K562 (cell line): ENCODE data around the gene ASCL3. TPM values are rescaled to one million over a fixed set of nuclear protein-coding genes. Genes with fewer than 3 reads are reported as not detected.
A peak's percentile ranks its signal among the peaks of the same experiment; 100 is the strongest.

Experiments used
- ATF6 ChIP-seq: sonication (generic); formaldehyde crosslinking; IDR thresholded peaks from 2 replicates; pipeline ENCODE4 v1.4.0; 2020; ENCODE audit warnings: mild to moderate bottlenecking, missing genetic modification reagents
- CHD4 ChIP-seq: fragments of 200-600 bp; sonication (generic); IDR thresholded peaks from 3 replicates; pipeline ENCODE4 v1.6.1; 2012; ENCODE audit warnings: low read depth, mild to moderate bottlenecking, mixed read lengths, low read length, inconsistent platforms; ENCODE audit not compliant: insufficient read depth, insufficient replicate concordance, poor library complexity, severe bottlenecking
- CLOCK ChIP-seq: fragments of 250-450 bp; sonication (Bioruptor Pico); IDR thresholded peaks from 2 replicates; pipeline ENCODE4 v1.4.0; 2020; ENCODE audit warnings: mild to moderate bottlenecking, moderate library complexity, borderline replicate concordance
- FOXP1 ChIP-seq: sonication (generic); formaldehyde crosslinking; IDR thresholded peaks from 2 replicates; pipeline ENCODE4 v1.8.0; 2022; ENCODE audit warnings: mild to moderate bottlenecking, missing genetic modification reagents
- HDGF ChIP-seq: fragments of 450-650 bp; IDR thresholded peaks from 2 replicates; pipeline ENCODE4 v1.6.1; 2016
- HES1 ChIP-seq: fragments of 450-650 bp; IDR thresholded peaks from 2 replicates; pipeline ENCODE4 v1.6.1; 2016; ENCODE audit warnings: low read depth, mild to moderate bottlenecking, moderate library complexity
- HMG20A ChIP-seq: fragments of 450-650 bp; formaldehyde crosslinking; conservative IDR thresholded peaks from 2 replicates; pipeline ENCODE4 v1.4.0; 2020; ENCODE audit warnings: mild to moderate bottlenecking, mixed read lengths
- HNRNPLL ChIP-seq: fragments of 200-400 bp; formaldehyde crosslinking; IDR thresholded peaks from 2 replicates; pipeline ENCODE4 v1.6.1; 2017; ENCODE audit warnings: low read length, low read depth, mild to moderate bottlenecking; ENCODE audit not compliant: poor library complexity, severe bottlenecking
- KLF6 ChIP-seq: fragments of 250-450 bp; sonication (Bioruptor Pico); IDR thresholded peaks from 2 replicates; pipeline ENCODE4 v1.4.0; 2020; ENCODE audit warnings: mild to moderate bottlenecking, moderate library complexity, borderline replicate concordance
- LEF1 ChIP-seq: fragments of 450-650 bp; IDR thresholded peaks from 2 replicates; pipeline ENCODE4 v1.6.1; 2016; ENCODE audit warnings: mild to moderate bottlenecking
- MCM3 ChIP-seq: fragments of 450-650 bp; IDR thresholded peaks from 2 replicates; pipeline ENCODE4 v1.6.1; 2016
- NFXL1 ChIP-seq: fragments of 450-650 bp; formaldehyde crosslinking; IDR thresholded peaks from 2 replicates; pipeline ENCODE4 v1.4.0; 2021; ENCODE audit warnings: mild to moderate bottlenecking
- POLR2G ChIP-seq: fragments of 200-400 bp; formaldehyde crosslinking; IDR thresholded peaks from 2 replicates; pipeline ENCODE4 v1.6.1; 2017; ENCODE audit warnings: low read depth, mild to moderate bottlenecking, antibody characterized with exemption, low read length, moderate library complexity
- TEAD1 ChIP-seq, 2 experiments: fragments of 450-650 bp in 1 of 2; sonication (generic) in 1 of 2; formaldehyde crosslinking; IDR thresholded peaks; 2 replicates each; pipeline versions ENCODE4 v1.4.0 to v1.8.0; 2020 to 2022; ENCODE audit warnings: mild to moderate bottlenecking in 2 of 2, missing genetic modification reagents in 1 of 2
- ZBTB33 ChIP-seq: sonication (generic); formaldehyde crosslinking; IDR thresholded peaks from 2 replicates; pipeline ENCODE4 v1.8.1; 2023; ENCODE audit warnings: mild to moderate bottlenecking, missing genetic modification reagents
- ZNF395 ChIP-seq: fragments of 200-800 bp; sonication (Bioruptor generic); IDR thresholded peaks from 2 replicates; pipeline ENCODE4 v1.6.1; 2017; ENCODE audit warnings: missing genetic modification characterization, missing compliant biosample characterization
- polyA plus RNA-seq, 8 experiments: library from polyadenylated mRNA; depleted of rRNA in 4 of 8; stranded (reverse) in 5 of 8; unstranded in 3 of 8; fragments of >200 nt; fragmentation: Nextera tagmentation in 2 of 8; fragmentation: Illumina TruSeq in 1 of 8; extraction: Ambion mirVana in 2 of 8; extraction: Trizol in 1 of 8; gene quantifications; 2 replicates each; pipeline versions ENCODE4 v1.2.1 to v1.2.3, GENCODE V29; 2011 to 2014; ENCODE audit warnings: inconsistent platforms in 1 of 8, missing spikeins in 1 of 8
- total RNA-seq, 7 experiments: library from RNA; depleted of rRNA in 6 of 7; stranded (reverse); fragments of >200 nt in 6 of 7; fragmentation: Illumina TruSeq in 2 of 7; extraction: Trizol in 2 of 7; gene quantifications; 2 replicates each; pipeline versions ENCODE4 v1.2.1 to v1.2.3, GENCODE V29; 2011 to 2021; ENCODE audit warnings: low replicate concordance in 1 of 7

ASCL3 gene
- total and polyA plus RNA-seq, 9 of the 15 experiments (the other 6 are each of a cell fraction or from before 2014, with no cell fraction given) = not detected

- no peak for TF ChIP-seq KLF6
- TF ChIP-seq TEAD1 (CRISPR knock-in tag; IDR thresholded peaks at IDR 0.05) = peak in 1 of 2 experiments; percentile 20; a peak in 1 of 4 replicates
- TF ChIP-seq ZBTB33 (CRISPR knock-in tag) = no peak
- no peak for TF ChIP-seq NFXL1 (CRISPR knock-in tag)
- TF ChIP-seq MCM3 = no peak
- TF ChIP-seq HMG20A (CRISPR knock-in tag) = no peak
- TF ChIP-seq CLOCK = no peak
- no peak for TF ChIP-seq HDGF
- TF ChIP-seq HNRNPLL = peak; percentile 94
- peak; percentile 82 for TF ChIP-seq POLR2G
- TF ChIP-seq ZNF395 = peak; percentile 64; the same call in 1 of the 2 replicates
- no peak for TF ChIP-seq CHD4
- TF ChIP-seq FOXP1 (CRISPR knock-in tag) = 0 out of 2 replicates have a peak, but pooled peaks have one; percentile 21
- peak; percentile 59; the same call in 1 of the 2 replicates for TF ChIP-seq ATF6 (CRISPR knock-in tag)
- TF ChIP-seq LEF1 = no peak
- TF ChIP-seq HES1 = no peak
Observed at GRCh38 chr11:8911029-8911823, 31.6 kb downstream of the ASCL3 start, which contains the start of gene AKIP1 (continued).
